Ovary (tissue), 3 donors: ENCODE data around the gene RETREG2.

Experiments used
- EP300 ChIP-seq: sonication (generic); formaldehyde crosslinking; IDR thresholded peaks from one replicate; pipeline ENCODE4 v1.6.1; 2017; ENCODE audit warnings: antibody characterized with exemption
- POLR2A ChIP-seq: fragments of 450-650 bp; IDR thresholded peaks from one replicate; pipeline ENCODE4 v1.6.1; 2017; ENCODE audit warnings: antibody characterized with exemption, mild to moderate bottlenecking, moderate library complexity
- TF ChIP-seq, protein P1 (sequence below), 3 donors: fragments of 450-650 bp in 2 of 3; fragments of 200-600 bp in 1 of 3; IDR thresholded peaks; one replicate each; pipeline versions ENCODE4 v1.5.1 to v1.8.0; 2016 to 2022; ENCODE audit warnings: antibody characterized with exemption in 3 of 3, mild to moderate bottlenecking in 1 of 3
- donor health status: DM: no; HTN: no; CAD: no.

DNA sequence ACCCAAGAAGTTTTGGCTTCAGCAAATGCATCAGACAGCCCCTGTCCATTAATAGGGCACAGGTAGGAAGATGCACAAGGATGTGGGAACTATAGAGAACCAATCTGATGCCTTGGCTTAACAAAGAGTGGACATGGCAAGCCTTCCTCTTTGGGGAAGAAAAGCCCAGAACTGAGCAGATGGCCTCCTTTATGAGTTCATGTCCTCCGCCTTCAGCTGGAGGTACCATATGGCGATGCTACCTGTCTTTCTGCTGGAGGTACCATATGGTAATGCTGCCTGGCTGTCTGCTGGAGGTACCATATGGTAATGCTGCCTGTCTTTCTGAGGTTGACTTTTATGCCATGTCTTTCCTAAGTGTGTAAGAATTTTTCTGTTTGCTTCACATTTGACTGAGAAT, 6.0 kb downstream of the RETREG2 start:
- no peak for TF ChIP-seq POLR2A
- TF ChIP-seq, protein P1, sequence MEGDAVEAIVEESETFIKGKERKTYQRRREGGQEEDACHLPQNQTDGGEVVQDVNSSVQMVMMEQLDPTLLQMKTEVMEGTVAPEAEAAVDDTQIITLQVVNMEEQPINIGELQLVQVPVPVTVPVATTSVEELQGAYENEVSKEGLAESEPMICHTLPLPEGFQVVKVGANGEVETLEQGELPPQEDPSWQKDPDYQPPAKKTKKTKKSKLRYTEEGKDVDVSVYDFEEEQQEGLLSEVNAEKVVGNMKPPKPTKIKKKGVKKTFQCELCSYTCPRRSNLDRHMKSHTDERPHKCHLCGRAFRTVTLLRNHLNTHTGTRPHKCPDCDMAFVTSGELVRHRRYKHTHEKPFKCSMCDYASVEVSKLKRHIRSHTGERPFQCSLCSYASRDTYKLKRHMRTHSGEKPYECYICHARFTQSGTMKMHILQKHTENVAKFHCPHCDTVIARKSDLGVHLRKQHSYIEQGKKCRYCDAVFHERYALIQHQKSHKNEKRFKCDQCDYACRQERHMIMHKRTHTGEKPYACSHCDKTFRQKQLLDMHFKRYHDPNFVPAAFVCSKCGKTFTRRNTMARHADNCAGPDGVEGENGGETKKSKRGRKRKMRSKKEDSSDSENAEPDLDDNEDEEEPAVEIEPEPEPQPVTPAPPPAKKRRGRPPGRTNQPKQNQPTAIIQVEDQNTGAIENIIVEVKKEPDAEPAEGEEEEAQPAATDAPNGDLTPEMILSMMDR (IDR thresholded peaks at IDR 0.05) = no peak
- TF ChIP-seq EP300 = no peak
